Natural killer cell treated with Interleukin-12 subunit alpha and Interleukin-12 subunit beta and Interleukin-15 and Interleukin-18, amount 100 ng/mL, for 72 hours (primary cell): Measurements from ENCODE around the gene SPIB. TPM values are rescaled to one million over a fixed set of nuclear protein-coding genes. Genes with fewer than 3 reads are reported as not detected.
"Not testable (repeated sequence)": the region's sequence is repeated elsewhere in the genome, so short reads cannot be mapped to it uniquely, and the experiment has no call there.

Experiments used
- ATAC-seq, 2 donors: fragments of 150-1000 bp; cut with Tn5 transposase in 1 of 2; sonication (Bioruptor Pico), chemical (Tn5 transposase) in 1 of 2; 2 replicates each; pipeline ENCODE4 v1.10.0; 2021
- DNase-seq: peaks from one replicate; pipeline ENCODE4 v3.0.0; 2022; ENCODE audit warnings: low spot score
- H3K27ac Mint-ChIP-seq, 2 donors: 1 replicate in 1 of 2; 2 replicates in 1 of 2; pipeline ENCODE4 v1.8.0; 2022; ENCODE audit warnings: mixed read lengths in 2 of 2, mild to moderate bottlenecking in 1 of 2, moderate library complexity in 1 of 2
- H3K27me3 Mint-ChIP-seq, 2 donors: 1 replicate in 1 of 2; 2 replicates in 1 of 2; pipeline ENCODE4 v1.8.0; 2022; ENCODE audit warnings: mixed read lengths in 2 of 2
- H3K36me3 Mint-ChIP-seq: one replicate; pipeline ENCODE4 v1.8.0; 2022; ENCODE audit warnings: mixed read lengths
- H3K4me1 Mint-ChIP-seq, 2 donors: 1 replicate in 1 of 2; 2 replicates in 1 of 2; pipeline ENCODE4 v1.8.0; 2022; ENCODE audit warnings: low read depth in 2 of 2, mixed read lengths in 2 of 2, mild to moderate bottlenecking in 1 of 2
- H3K4me3 Mint-ChIP-seq: one replicate; pipeline ENCODE4 v1.8.0; 2022; ENCODE audit warnings: mixed read lengths
- H3K9me3 Mint-ChIP-seq: 2 replicates; pipeline ENCODE4 v1.8.0; 2022; ENCODE audit warnings: mixed read lengths
- total RNA-seq, 2 donors: library from RNA; stranded (reverse); gene quantifications; one replicate each; pipeline ENCODE4 v1.2.3, GENCODE V29; 2022

Gene SPIB
- total RNA-seq, 2 donors from 2014 or later, result 0.38 to 4.2 TPM

GRCh38 chr19:50467566-50467965 is 48.8 kb downstream of the SPIB start:
- no peak overlapping the region for H3K27ac Mint-ChIP-seq

GRCh38 chr19:50468818-50469217 is 50.1 kb downstream of the SPIB start:
- Mint-ChIP-seq H3K4me1 (no peaks in the 10 kb centered on the region), H3K4me3 (no peak overlapping the region), H3K27me3 (peaks cover 0 to 2% of the 10 kb centered on the region in 2 donors), H3K27ac (no peak overlapping the region), H3K9me3 (no peaks in the 10 kb centered on the region), H3K36me3 (no peaks in the 10 kb centered on the region)
- ATAC-seq (no peak), DNase-seq (no peak)

More at GRCh38 chr19:50467566-50467965, 48.8 kb downstream of the SPIB start:
- DNase-seq (no peak), ATAC-seq (no peak)
- no peaks in the 10 kb centered on the region for H3K9me3 Mint-ChIP-seq
- peaks cover 0 to 4% of the 10 kb centered on the region in 2 donors for H3K27me3 Mint-ChIP-seq
- no peaks in the 10 kb centered on the region for H3K4me1 Mint-ChIP-seq
- H3K4me3 Mint-ChIP-seq, result no peak overlapping the region
- H3K36me3 Mint-ChIP-seq, result no peaks in the 10 kb centered on the region

GRCh38 chr19:50473336-50473735 is 54.6 kb downstream of the SPIB start:
- not testable (repeated sequence) for H3K4me3 Mint-ChIP-seq, DNase-seq, H3K9me3 Mint-ChIP-seq, H3K36me3 Mint-ChIP-seq, H3K27ac Mint-ChIP-seq, H3K27me3 Mint-ChIP-seq, ATAC-seq
- peaks cover 10 to 22% of the 10 kb centered on the region in 2 donors for H3K4me1 Mint-ChIP-seq

GRCh38 chr19:50475101-50475568 is 56.4 kb downstream of the SPIB start:
- ATAC-seq (no peak), DNase-seq (no peak)
- H3K9me3 Mint-ChIP-seq, result no peaks in the 10 kb centered on the region
- peaks cover 6% of the 10 kb centered on the region for H3K36me3 Mint-ChIP-seq
- peak overlapping the region; percentile 60 for H3K4me3 Mint-ChIP-seq
- H3K27ac Mint-ChIP-seq, result peak overlapping the region; percentile 80 to 89
- H3K4me1 Mint-ChIP-seq, result peaks cover 10 to 22% of the 10 kb centered on the region in 2 donors
- H3K27me3 Mint-ChIP-seq, result no peaks in the 10 kb centered on the region

- H3K27me3 Mint-ChIP-seq, result no peaks in the 10 kb centered on the region
- H3K27ac Mint-ChIP-seq, result peak overlapping the region; percentile 80 to 89
- peaks cover 6% of the 10 kb centered on the region for H3K36me3 Mint-ChIP-seq
- H3K4me1 Mint-ChIP-seq, result peaks cover 10 to 22% of the 10 kb centered on the region in 2 donors
- DNase-seq, result no peak
- ATAC-seq, result no peak
- no peaks in the 10 kb centered on the region for H3K9me3 Mint-ChIP-seq
- peak overlapping the region; percentile 94 for H3K4me3 Mint-ChIP-seq
Measured at GRCh38 chr19:50475736-50476223, 57.0 kb downstream of the SPIB start.

- peak; percentile 93 for DNase-seq
- ATAC-seq, result peak; percentile 94 to 97
- Mint-ChIP-seq H3K27ac (peak within 1 kb of the TSS; percentile 80 to 89), H3K4me3 (peak within 1 kb of the TSS; percentile 94), H3K4me1 (peaks cover 10 to 25% of the 10 kb centered on the region in 2 donors), H3K27me3 (no peaks in the 10 kb centered on the region), H3K9me3 (no peaks in the 10 kb centered on the region), H3K36me3 (peaks cover 6% of the 10 kb centered on the region)
Measured at GRCh38 chr19:50476224-50476906, 57.6 kb downstream of the SPIB start, which contains the start of the genes EMC10 and GARIN5A. Gene EMC10, plus strand, starts transcription at chr19:50476507. Its CDS starts 38 bp downstream, at chr19:50476545. Gene GARIN5A, minus strand, starts transcription at chr19:50476848. Its CDS starts 460 bp downstream, at chr19:50476388.

- ATAC-seq (no peak), DNase-seq (no peak)
- Mint-ChIP-seq H3K27me3 (no peaks in the 10 kb centered on the region), H3K9me3 (no peaks in the 10 kb centered on the region), H3K4me1 (peaks cover 10 to 25% of the 10 kb centered on the region in 2 donors), H3K27ac (peak overlapping the region; percentile 80 to 89), H3K36me3 (peaks cover 6% of the 10 kb centered on the region), H3K4me3 (peak overlapping the region; percentile 94)
Measured at GRCh38 chr19:50476907-50477238, 58.1 kb downstream of the SPIB start.

GRCh38 chr19:50477751-50478515 is 59.2 kb downstream of the SPIB start:
- Mint-ChIP-seq H3K27me3 (no peaks in the 10 kb centered on the region), H3K4me1 (peaks cover 10 to 25% of the 10 kb centered on the region in 2 donors), H3K9me3 (no peaks in the 10 kb centered on the region), H3K27ac (peak overlapping the region; percentile 80 to 89), H3K36me3 (peaks cover 7% of the 10 kb centered on the region), H3K4me3 (peak overlapping the region; percentile 94)
- DNase-seq, result no peak
- ATAC-seq, result no peak

- Mint-ChIP-seq H3K4me1 (peaks cover 10 to 25% of the 10 kb centered on the region in 2 donors), H3K27ac (no peak overlapping the region), H3K4me3 (no peak overlapping the region), H3K27me3 (no peaks in the 10 kb centered on the region), H3K9me3 (no peaks in the 10 kb centered on the region), H3K36me3 (peaks cover 10% of the 10 kb centered on the region)
- no peak for ATAC-seq
- DNase-seq, result no peak
Measured at GRCh38 chr19:50478901-50479715, 60.4 kb downstream of the SPIB start.

GRCh38 chr19:50479761-50480251 is 61.1 kb downstream of the SPIB start:
- DNase-seq, result no peak

GRCh38 chr19:50480281-50481111 is 61.8 kb downstream of the SPIB start:
- no peaks in the 10 kb centered on the region for H3K9me3 Mint-ChIP-seq
- DNase-seq (no peak), ATAC-seq (no peak)
- H3K27me3 Mint-ChIP-seq, result no peaks in the 10 kb centered on the region
- H3K36me3 Mint-ChIP-seq, result peaks cover 10% of the 10 kb centered on the region
- H3K27ac Mint-ChIP-seq, result no peak overlapping the region
- no peak overlapping the region for H3K4me3 Mint-ChIP-seq
- H3K4me1 Mint-ChIP-seq, result peaks cover 10 to 20% of the 10 kb centered on the region in 2 donors

More at GRCh38 chr19:50479761-50480251, 61.1 kb downstream of the SPIB start:
- Mint-ChIP-seq H3K4me3 (no peak overlapping the region), H3K27me3 (no peaks in the 10 kb centered on the region), H3K9me3 (no peaks in the 10 kb centered on the region), H3K4me1 (peaks cover 10 to 25% of the 10 kb centered on the region in 2 donors), H3K27ac (no peak overlapping the region), H3K36me3 (peaks cover 10% of the 10 kb centered on the region)
- ATAC-seq, result no peak
